Measurements from ENCODE around the gene DOC2B. TPM values are rescaled to one million over a fixed set of nuclear protein-coding genes. Genes with fewer than 3 reads are reported as not detected.

The DOC2B gene
- total and polyA plus RNA-seq, 2 of the 8 experiments (the other 6 are each of a cell fraction or from before 2014, with no cell fraction given): 1.3 to 3.3 TPM

DNA sequence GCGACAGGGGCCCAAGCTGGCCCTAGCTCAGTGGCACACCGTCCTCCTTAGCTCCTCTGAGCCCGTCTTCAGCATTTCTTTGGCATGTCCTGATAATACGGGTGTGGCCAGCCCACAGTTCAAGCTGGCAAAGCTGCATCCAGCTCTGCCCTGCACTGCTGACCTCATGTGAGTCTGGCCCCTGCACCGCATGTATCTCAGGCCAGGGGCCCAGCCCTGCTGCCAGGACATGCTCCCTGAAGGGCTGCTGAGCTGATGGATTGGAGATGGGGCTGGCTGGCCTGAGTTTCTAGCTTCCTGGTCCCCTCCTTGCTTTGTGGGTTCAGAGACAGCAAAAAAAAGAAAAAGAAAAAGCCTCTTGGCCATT, 2.4 kb downstream of the DOC2B start:
- WGBS, 2 experiments (ENCODE audit: extremely low coverage in 1 of 2, insufficient coverage in 1 of 2, insufficient read length in 1 of 2, insufficient replicate concordance in 2 of 2, low coverage in 1 of 2, low lambda C conversion rate in 2 of 2, missing lambda C conversion rate in 1 of 2): 75% methylated on average over 4 of the region's 5 CpGs; no CpG with 5 or more reads in 1 of the 2 experiments
- no peak overlapping the region for H2AFZ ChIP-seq (ENCODE audit: low read length)
- H3K56ac ChIP-seq (replicated peaks; ENCODE audit: insufficient read length, low read depth, low read length): no peak overlapping the region
- H3K4me2 ChIP-seq (ENCODE audit: insufficient read depth in 1 of 2, low read depth in 2 of 2, low read length in 2 of 2): no peak overlapping the region
- no peak overlapping the region for H3K27ac ChIP-seq (ENCODE audit: low read depth, low read length)
- H4K91ac ChIP-seq (replicated peaks; ENCODE audit: insufficient read length, low read length): no peak overlapping the region
- H4K8ac ChIP-seq (ENCODE audit: extremely low read depth, insufficient read depth, low read length): no peak overlapping the region
- H3K9me3 ChIP-seq (ENCODE audit: insufficient read depth in 2 of 2, low read depth in 1 of 2, low read length in 1 of 2): no peaks in the 10 kb centered on the region
- H2BK5ac ChIP-seq (ENCODE audit: low read depth, low read length): no peak overlapping the region
- H3K79me2 ChIP-seq (ENCODE audit: control insufficient read depth in 1 of 2, insufficient read depth in 2 of 2, low read length in 2 of 2): no peaks in the 10 kb centered on the region
- TF ChIP-seq NANOG (IDR thresholded peaks at IDR 0.05; ENCODE audit: insufficient read depth, low read depth, low read length, poor library complexity, severe bottlenecking): no peak
- TF ChIP-seq HDAC2 (IDR thresholded peaks at IDR 0.05; ENCODE audit: borderline replicate concordance in 1 of 2, low read depth in 2 of 2, low read length in 2 of 2): no peak
- no peak for TF ChIP-seq FOSL1 (IDR thresholded peaks at IDR 0.05; ENCODE audit: insufficient read depth, low read depth, low read length)
- no peak for TF ChIP-seq CTBP2 (IDR thresholded peaks at IDR 0.05; ENCODE audit: borderline replicate concordance, insufficient read depth, insufficient read length, low read length)
- no peak for TF ChIP-seq JUN (IDR thresholded peaks at IDR 0.05; ENCODE audit: low read depth, low read length)
- TF ChIP-seq TCF12 (IDR thresholded peaks at IDR 0.05; ENCODE audit: low read depth, low read length): no peak
- TF ChIP-seq, protein P1, sequence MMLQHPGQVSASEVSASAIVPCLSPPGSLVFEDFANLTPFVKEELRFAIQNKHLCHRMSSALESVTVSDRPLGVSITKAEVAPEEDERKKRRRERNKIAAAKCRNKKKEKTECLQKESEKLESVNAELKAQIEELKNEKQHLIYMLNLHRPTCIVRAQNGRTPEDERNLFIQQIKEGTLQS (IDR thresholded peaks at IDR 0.05; ENCODE audit: insufficient read depth, low read depth, low read length): no peak
- no peak for TF ChIP-seq EGR1 (IDR thresholded peaks at IDR 0.05; ENCODE audit: borderline replicate concordance, low read depth, low read length)
- TF ChIP-seq BACH1 (IDR thresholded peaks at IDR 0.05; ENCODE audit: low read length): no peak
- no peak for TF ChIP-seq SRF (IDR thresholded peaks at IDR 0.05; ENCODE audit: low read depth, low read length)
- TF ChIP-seq SP1 (IDR thresholded peaks at IDR 0.05; ENCODE audit: low read depth, low read length): no peak
- H3K4me3 ChIP-seq (ENCODE audit: extremely low read depth in 1 of 4, insufficient read depth in 2 of 4, low read depth in 3 of 4, low read length in 4 of 4): no peak overlapping the region
- H3K18ac ChIP-seq (ENCODE audit: extremely low read depth, low read length): no peak overlapping the region
- DNase-seq (ENCODE audit: low read depth in 1 of 2, low spot score in 2 of 2) (no peak), FAIRE-seq (no peak)
- peaks cover under 1% of the 10 kb centered on the region; the same call in 1 of the 2 replicates for H3K79me1 ChIP-seq (ENCODE audit: low read depth, low read length)
- no peak overlapping the region for H2BK120ac ChIP-seq (replicated peaks; ENCODE audit: low read depth, low read length)
- POLR2A ChIA-PET (ENCODE audit: partially characterized antibody): interaction anchor here (0.7 to 1.4 kb wide), 2 partner anchors 127 to 129 kb away, joined by 4 to 5 read pairs; no protein-coding TSS in a partner anchor
- H3K4me1 ChIP-seq (replicated peaks in 1 of 4; ENCODE audit: control insufficient read depth in 3 of 4, insufficient read depth in 4 of 4, low read length in 3 of 4): peaks cover 0 to 14% (median 9%) of the 10 kb centered on the region in 4 experiments; a peak in 6 of 7 replicates
- no peak overlapping the region for H3K14ac ChIP-seq (ENCODE audit: insufficient read length)
- no peaks in the 10 kb centered on the region for H4K20me1 ChIP-seq (replicated peaks in 1 of 2; ENCODE audit: control insufficient read depth in 1 of 2, insufficient read depth in 2 of 2, low read length in 2 of 2)
- no peak overlapping the region for H3K9ac ChIP-seq (replicated peaks in 1 of 4; ENCODE audit: extremely low read depth in 1 of 4, low read depth in 3 of 4, low read length in 3 of 4)
- CTCF ChIA-PET (ENCODE audit: partially characterized antibody): interaction anchor here (0.9 kb wide), 1 partner anchor 14 kb away, joined by 3 read pairs; no protein-coding TSS in a partner anchor
- H3K4ac ChIP-seq (replicated peaks; ENCODE audit: insufficient read length, low read depth, low read length): no peak overlapping the region
- no peak overlapping the region for H4K5ac ChIP-seq (ENCODE audit: insufficient read length, low read depth, low read length)
- peaks cover 9% of the 10 kb centered on the region; the same call in 1 of the 2 replicates for H3K23me2 ChIP-seq (ENCODE audit: low read depth, low read length)
- H3K36me3 ChIP-seq (ENCODE audit: control insufficient read depth in 2 of 4, insufficient read depth in 4 of 4, low read length in 3 of 4): no peaks in the 10 kb centered on the region
- no peak overlapping the region for H2BK12ac ChIP-seq (ENCODE audit: low read depth, low read length)
- no peak overlapping the region for H2BK20ac ChIP-seq (ENCODE audit: low read length)
- no peak overlapping the region for H2AK5ac ChIP-seq (ENCODE audit: low read depth, low read length)
- peaks cover 19 to 56% (median 40%) of the 10 kb centered on the region in 4 experiments for H3K27me3 ChIP-seq (replicated peaks in 1 of 4; ENCODE audit: control insufficient read depth in 3 of 4, extremely low read depth in 1 of 4, insufficient read depth in 3 of 4, low read length in 3 of 4)
- H3K23ac ChIP-seq (ENCODE audit: insufficient read length): no peak overlapping the region
- H2BK15ac ChIP-seq (ENCODE audit: low read length): no peak overlapping the region

Measured in H1 (cell line).